GM12874 (cell line): ENCODE results near the gene SFXN3.
A peak's percentile ranks its signal among the peaks of the same experiment; 100 is the strongest.

Experiments used
- TF ChIP-seq, protein P1 (sequence below): IDR thresholded peaks from 2 replicates; pipeline ENCODE4 v1.5.1; 2011; ENCODE audit warnings: low read depth, mild to moderate bottlenecking, control low read depth, low read length, moderate library complexity; ENCODE audit not compliant: insufficient read depth

The SFXN3 gene

DNA sequence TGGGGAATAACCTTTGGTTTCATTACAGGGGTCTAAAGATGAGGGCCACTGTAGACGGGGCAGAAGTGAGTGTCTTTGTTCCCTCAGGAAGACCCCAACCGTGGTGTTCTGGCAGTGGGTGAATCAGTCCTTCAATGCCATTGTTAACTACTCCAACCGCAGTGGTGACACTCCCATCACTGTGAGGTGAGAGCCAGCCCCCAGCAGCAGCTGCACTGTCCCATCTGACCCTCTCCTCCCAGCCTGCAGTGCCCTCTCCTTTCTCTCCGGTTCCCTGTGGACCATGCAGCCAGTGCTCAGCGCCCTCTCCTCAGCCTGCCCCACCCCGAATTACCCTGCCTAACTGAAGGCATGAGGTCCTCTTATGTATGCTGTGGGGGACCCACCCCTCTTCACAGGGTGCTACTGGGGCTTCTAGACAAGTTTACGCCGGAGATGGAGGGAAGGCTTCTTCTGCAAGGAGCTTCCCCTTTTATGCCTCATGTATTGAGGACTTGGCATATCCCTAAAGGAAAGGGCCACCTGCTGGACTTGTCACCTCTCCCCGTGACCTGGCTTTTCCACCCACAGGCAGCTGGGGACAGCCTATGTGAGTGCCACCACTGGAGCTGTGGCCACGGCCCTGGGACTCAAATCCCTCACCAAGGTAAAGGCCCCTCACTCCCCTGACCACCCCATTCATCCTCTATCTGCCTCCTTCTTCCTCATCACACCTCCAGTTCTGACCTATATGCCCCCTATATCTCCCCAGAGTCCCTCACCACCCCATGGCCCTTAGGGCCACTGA is 5.1 kb downstream of the SFXN3 start:
- TF ChIP-seq, protein P1, sequence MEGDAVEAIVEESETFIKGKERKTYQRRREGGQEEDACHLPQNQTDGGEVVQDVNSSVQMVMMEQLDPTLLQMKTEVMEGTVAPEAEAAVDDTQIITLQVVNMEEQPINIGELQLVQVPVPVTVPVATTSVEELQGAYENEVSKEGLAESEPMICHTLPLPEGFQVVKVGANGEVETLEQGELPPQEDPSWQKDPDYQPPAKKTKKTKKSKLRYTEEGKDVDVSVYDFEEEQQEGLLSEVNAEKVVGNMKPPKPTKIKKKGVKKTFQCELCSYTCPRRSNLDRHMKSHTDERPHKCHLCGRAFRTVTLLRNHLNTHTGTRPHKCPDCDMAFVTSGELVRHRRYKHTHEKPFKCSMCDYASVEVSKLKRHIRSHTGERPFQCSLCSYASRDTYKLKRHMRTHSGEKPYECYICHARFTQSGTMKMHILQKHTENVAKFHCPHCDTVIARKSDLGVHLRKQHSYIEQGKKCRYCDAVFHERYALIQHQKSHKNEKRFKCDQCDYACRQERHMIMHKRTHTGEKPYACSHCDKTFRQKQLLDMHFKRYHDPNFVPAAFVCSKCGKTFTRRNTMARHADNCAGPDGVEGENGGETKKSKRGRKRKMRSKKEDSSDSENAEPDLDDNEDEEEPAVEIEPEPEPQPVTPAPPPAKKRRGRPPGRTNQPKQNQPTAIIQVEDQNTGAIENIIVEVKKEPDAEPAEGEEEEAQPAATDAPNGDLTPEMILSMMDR, result no peak

DNA sequence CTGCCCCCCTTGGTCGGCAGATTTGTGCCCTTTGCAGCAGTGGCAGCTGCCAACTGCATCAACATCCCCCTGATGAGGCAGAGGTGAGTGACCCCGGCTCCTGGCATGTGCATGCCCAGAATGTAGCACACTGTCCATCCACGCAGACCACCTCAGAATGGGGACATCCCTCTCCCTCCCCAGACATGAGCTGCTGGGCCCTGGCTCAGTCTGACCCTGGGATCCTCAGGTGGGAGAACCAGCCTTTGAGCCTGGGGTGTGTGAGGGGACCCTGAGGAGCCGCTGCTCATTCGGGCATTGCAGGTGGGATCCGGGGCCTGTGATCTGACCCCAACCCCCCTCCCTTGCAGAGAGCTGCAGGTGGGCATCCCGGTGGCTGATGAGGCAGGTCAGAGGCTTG is 5.7 kb downstream of the SFXN3 start:
- TF ChIP-seq, protein P1, result no peak

DNA sequence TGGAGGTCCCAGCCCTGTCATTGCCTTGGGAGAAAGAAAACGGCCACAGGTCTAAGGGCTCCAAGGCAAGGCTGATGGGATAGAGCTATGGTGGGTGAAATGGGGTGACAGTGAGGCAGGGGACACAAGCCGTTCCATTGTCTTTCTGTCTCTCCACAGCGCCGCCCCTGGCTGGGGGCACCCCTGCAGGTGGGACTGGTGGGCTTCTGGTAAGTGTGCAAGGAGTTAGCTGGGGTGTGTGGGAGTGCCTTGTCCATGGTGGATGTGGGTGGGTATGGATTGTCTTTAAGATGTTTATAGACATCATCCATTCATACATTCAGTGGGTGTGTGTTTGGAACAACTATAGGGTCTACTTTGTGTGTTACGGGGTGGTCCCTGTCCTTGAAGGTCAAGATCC is 7.5 kb downstream of the SFXN3 start:
- TF ChIP-seq, protein P1, result no peak

DNA sequence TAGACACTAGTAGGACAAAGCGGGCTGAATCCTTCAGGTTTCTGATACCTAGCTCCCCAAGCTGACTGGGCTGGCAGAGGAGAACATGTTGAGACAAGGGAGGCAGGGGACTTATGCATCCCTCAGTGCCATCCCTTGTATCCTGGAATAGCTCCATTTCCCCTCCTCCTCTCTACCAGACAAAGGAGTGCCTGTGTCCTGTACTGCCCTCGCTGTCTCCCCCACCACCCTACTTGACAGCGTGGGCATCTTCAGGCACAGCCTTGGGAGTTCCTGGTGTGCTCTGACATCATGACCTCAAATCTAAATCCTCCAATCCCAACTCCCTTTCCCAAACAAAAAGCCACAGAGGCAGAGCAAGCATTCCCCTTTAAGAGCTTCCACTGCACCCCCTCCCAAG is 9.0 kb downstream of the SFXN3 start:
- TF ChIP-seq, protein P1, result no peak

DNA sequence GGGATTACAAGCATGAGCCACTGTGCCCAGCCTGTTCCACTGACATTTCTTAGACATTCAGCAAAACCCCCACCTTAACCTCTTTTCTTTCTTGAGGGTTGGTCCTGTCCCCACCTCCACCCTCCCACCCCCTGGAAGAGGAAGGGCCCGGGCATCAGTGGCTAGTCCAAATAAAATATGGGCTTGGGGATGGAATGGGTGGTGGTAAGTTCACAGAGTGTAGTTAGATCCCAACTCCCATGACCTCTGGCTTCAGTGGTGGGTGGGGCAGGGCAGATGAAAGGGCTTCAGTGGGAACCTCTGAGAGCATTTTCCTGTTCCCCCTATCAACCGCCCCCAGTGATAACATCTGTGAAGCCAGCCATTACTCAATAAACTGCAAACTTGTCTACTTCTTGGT is 9.8 kb downstream of the SFXN3 start:
- TF ChIP-seq, protein P1, result no peak

DNA sequence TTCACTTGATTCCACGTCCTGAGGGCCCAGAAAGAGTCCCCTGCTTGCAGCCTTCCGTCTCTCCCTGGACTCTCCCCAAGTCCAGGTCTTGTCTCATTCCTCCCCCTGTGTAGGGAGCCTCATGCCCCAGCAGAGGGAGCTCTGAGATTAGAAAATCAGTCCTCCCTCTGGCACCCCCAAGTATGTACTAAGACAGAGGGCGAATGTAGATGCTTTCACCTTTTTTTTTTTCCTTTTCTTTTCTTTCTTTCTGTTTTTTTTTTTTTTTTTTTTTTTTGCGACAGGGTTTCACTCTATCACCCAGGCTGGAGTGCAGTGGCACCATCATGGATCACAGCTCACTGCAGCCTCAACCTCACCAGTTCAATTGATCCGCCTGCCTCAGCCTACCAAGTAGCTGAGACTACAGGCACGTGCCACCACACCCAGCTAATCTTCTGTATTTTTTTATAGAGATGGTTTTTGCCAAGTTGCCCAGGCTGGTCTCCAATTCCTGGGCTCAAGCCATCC is 10.3 kb downstream of the SFXN3 start:
- TF ChIP-seq, protein P1, result peak; percentile 79

DNA sequence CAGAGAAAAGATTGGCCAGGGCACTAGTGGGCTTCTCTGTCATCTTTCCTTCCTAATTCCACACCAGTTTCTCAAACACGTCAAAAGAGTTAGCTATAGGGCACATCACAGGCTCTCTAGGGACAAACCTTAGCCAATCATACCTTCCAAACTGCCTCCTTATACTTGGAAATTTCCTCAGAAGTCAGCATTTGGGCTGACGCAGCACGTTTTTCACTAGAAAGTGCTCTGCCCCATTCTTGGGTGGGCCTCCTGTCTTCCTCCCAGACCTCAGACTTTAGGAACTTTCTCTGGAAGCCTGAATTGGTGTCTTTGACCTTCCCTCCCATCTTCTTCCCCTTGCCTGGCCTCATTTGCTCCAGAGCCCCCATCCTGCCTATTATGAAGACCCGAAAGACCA is 11.1 kb downstream of the SFXN3 start:
- TF ChIP-seq, protein P1, result no peak
